ENCODE results near the gene FTSJ3.
"Not testable (repeated sequence)": the region's sequence is repeated elsewhere in the genome, so short reads cannot be mapped to it uniquely, and the experiment has no call there.

DNA sequence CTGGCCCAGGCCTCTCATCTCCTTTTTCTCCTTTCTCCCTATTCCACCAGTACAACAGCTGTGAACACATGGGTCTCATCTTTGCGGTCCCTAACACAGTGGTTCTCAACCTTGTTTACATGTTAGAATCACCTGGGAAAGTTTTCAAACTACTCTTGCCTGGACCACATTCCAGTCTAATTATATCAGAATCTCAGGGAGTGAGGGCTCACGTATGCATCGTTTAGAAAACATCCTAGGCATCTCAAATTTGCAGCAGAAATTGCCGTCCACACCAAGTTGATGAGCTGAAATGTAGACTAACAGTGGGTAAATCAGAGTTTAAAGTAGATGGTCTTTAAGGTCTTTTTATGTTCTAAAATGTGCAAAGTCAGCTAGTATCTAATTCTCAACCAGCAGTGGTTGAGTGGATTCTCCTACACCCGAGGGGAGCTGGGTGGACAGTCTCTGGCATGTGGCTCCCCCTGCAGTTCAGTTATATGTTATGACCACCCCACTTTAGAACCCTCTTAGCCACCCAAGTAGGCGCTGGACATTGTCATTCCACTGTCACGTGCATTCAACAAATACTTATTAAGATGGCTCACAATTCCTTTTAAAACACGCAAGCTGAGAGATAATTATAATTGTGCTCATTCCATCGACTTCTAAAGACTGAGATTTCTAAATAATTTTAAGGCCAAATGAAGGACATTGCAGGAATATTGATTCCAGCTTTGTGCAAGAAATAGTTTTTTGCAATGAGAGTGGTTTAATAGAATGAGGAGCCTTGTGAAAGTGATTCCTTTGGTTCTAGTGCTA lies 42.2 kb upstream of the FTSJ3 start:
- not testable (repeated sequence) for TF ChIP-seq ZFP30 (CRISPR knock-in tag; IDR thresholded peaks at IDR 0.05); ZC3H10 (CRISPR knock-in tag; IDR thresholded peaks at IDR 0.05); OSR1 (CRISPR knock-in tag; IDR thresholded peaks at IDR 0.05); ARNTL (CRISPR knock-in tag; IDR thresholded peaks at IDR 0.05; ENCODE audit: borderline replicate concordance, low read depth); CSRNP3 (CRISPR knock-in tag; IDR thresholded peaks at IDR 0.05); TSHZ2 (CRISPR knock-in tag; IDR thresholded peaks at IDR 0.05); POU6F1 (CRISPR knock-in tag; IDR thresholded peaks at IDR 0.05; ENCODE audit: borderline replicate concordance, low read depth); ZNF70 (CRISPR knock-in tag; IDR thresholded peaks at IDR 0.05); TCF4 (CRISPR knock-in tag; IDR thresholded peaks at IDR 0.05; ENCODE audit: borderline replicate concordance); ISL1 (CRISPR knock-in tag; IDR thresholded peaks at IDR 0.05)
- TF ChIP-seq, protein P1, sequence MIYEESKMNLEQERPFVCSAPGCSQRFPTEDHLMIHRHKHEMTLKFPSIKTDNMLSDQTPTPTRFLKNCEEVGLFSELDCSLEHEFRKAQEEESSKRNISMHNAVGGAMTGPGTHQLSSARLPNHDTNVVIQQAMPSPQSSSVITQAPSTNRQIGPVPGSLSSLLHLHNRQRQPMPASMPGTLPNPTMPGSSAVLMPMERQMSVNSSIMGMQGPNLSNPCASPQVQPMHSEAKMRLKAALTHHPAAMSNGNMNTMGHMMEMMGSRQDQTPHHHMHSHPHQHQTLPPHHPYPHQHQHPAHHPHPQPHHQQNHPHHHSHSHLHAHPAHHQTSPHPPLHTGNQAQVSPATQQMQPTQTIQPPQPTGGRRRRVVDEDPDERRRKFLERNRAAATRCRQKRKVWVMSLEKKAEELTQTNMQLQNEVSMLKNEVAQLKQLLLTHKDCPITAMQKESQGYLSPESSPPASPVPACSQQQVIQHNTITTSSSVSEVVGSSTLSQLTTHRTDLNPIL (CRISPR knock-in tag; IDR thresholded peaks at IDR 0.05; ENCODE audit: low read depth) = not testable (repeated sequence)
- TF ChIP-seq, protein P2, sequence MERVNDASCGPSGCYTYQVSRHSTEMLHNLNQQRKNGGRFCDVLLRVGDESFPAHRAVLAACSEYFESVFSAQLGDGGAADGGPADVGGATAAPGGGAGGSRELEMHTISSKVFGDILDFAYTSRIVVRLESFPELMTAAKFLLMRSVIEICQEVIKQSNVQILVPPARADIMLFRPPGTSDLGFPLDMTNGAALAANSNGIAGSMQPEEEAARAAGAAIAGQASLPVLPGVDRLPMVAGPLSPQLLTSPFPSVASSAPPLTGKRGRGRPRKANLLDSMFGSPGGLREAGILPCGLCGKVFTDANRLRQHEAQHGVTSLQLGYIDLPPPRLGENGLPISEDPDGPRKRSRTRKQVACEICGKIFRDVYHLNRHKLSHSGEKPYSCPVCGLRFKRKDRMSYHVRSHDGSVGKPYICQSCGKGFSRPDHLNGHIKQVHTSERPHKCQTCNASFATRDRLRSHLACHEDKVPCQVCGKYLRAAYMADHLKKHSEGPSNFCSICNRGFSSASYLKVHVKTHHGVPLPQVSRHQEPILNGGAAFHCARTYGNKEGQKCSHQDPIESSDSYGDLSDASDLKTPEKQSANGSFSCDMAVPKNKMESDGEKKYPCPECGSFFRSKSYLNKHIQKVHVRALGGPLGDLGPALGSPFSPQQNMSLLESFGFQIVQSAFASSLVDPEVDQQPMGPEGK (CRISPR knock-in tag; IDR thresholded peaks at IDR 0.05; ENCODE audit: borderline replicate concordance) = not testable (repeated sequence)

Measured in SK-N-SH treated with all-trans-retinoic acid at 6 μM for 48 hours (cell line).